ENCODE measurements around the gene ARTN. TPM values are rescaled to one million over a fixed set of nuclear protein-coding genes. Genes with fewer than 3 reads are reported as not detected.

The ARTN gene
- total RNA-seq, 1 donor, result not detected

DNA sequence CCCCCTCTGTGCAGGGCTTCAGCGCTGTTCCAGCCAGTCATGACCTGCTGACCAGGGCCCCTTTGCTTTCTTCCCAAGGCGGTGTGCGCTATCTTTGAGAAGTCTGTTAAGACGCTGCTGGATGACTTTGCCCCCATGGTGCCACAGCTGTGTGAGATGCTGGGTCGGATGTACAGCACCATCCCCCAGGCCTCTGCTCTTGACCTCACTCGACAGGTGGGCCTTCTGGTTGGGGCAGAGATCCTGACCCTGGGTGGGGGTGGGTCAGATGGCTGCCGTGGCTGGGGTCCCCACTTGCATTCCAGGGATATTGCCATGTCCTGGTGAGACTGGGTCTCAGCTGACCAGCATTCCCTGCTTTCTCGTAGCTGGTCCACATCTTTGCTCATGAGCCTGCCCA is 27.2 kb downstream of the ARTN start:
- H2AFZ ChIP-seq (ENCODE audit: low read length), result no peak overlapping the region
- no peaks in the 10 kb centered on the region for H3K9me3 ChIP-seq (ENCODE audit: low read depth, low read length)
- peaks cover 11% of the 10 kb centered on the region for H4K20me1 ChIP-seq (ENCODE audit: insufficient read depth, low read length)
- H3K4me1 ChIP-seq (ENCODE audit: insufficient read depth, low read length), result no peaks in the 10 kb centered on the region
- TF ChIP-seq, protein P1, sequence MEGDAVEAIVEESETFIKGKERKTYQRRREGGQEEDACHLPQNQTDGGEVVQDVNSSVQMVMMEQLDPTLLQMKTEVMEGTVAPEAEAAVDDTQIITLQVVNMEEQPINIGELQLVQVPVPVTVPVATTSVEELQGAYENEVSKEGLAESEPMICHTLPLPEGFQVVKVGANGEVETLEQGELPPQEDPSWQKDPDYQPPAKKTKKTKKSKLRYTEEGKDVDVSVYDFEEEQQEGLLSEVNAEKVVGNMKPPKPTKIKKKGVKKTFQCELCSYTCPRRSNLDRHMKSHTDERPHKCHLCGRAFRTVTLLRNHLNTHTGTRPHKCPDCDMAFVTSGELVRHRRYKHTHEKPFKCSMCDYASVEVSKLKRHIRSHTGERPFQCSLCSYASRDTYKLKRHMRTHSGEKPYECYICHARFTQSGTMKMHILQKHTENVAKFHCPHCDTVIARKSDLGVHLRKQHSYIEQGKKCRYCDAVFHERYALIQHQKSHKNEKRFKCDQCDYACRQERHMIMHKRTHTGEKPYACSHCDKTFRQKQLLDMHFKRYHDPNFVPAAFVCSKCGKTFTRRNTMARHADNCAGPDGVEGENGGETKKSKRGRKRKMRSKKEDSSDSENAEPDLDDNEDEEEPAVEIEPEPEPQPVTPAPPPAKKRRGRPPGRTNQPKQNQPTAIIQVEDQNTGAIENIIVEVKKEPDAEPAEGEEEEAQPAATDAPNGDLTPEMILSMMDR (IDR thresholded peaks at IDR 0.05; ENCODE audit: extremely low read depth, low read depth, low read length), result no peak
- no peak for DNase-seq (ENCODE audit: insufficient read length, low spot score, missing footprints)
- H3K27me3 ChIP-seq (ENCODE audit: insufficient read depth, low read length), result no peaks in the 10 kb centered on the region
- H3K27ac ChIP-seq (ENCODE audit: low read depth, low read length), result no peak overlapping the region
- no peaks in the 10 kb centered on the region for H3K79me2 ChIP-seq (ENCODE audit: insufficient read depth, low read length)
- no peak overlapping the region for H3K4me2 ChIP-seq (ENCODE audit: insufficient read depth, low read length)
- no peak overlapping the region for H3K4me3 ChIP-seq (ENCODE audit: insufficient read depth, low read length)
- peaks cover 63% of the 10 kb centered on the region for H3K36me3 ChIP-seq (ENCODE audit: insufficient read depth, low read length)

DNA sequence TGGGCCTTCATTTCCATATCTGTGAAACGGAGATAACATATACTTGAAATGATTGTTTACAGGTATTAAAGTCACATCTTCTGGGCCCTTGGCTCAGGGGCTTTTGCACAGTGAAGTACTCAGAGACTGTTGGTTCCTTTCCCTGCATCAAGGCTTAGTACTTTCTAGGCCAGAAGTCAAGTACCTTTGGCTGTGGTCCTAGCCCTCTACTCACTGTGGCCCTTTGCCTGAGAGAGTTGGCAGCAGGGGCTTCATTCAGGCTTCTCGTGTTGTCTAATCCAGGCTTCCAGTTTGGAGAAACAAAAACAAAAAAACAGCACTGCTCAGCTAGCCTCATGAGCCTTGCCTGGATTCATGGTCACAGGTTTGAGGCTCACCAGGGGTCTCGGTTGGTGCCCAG is 28.1 kb downstream of the ARTN start:
- Histone ChIP-seq H2AFZ (ENCODE audit: low read length) (no peak overlapping the region), H3K27me3 (ENCODE audit: insufficient read depth, low read length) (no peaks in the 10 kb centered on the region), H3K4me2 (ENCODE audit: insufficient read depth, low read length) (no peak overlapping the region), H4K20me1 (ENCODE audit: insufficient read depth, low read length) (peaks cover 11% of the 10 kb centered on the region), H3K27ac (ENCODE audit: low read depth, low read length) (no peak overlapping the region), H3K36me3 (ENCODE audit: insufficient read depth, low read length) (peaks cover 58% of the 10 kb centered on the region), H3K9me3 (ENCODE audit: low read depth, low read length) (no peaks in the 10 kb centered on the region), H3K4me3 (ENCODE audit: insufficient read depth, low read length) (no peak overlapping the region), H3K79me2 (ENCODE audit: insufficient read depth, low read length) (no peaks in the 10 kb centered on the region), H3K4me1 (ENCODE audit: insufficient read depth, low read length) (no peaks in the 10 kb centered on the region)
- TF ChIP-seq, protein P1 (IDR thresholded peaks at IDR 0.05; ENCODE audit: extremely low read depth, low read depth, low read length), result no peak
- no peak for DNase-seq (ENCODE audit: insufficient read length, low spot score, missing footprints)

- Histone ChIP-seq H3K36me3 (ENCODE audit: insufficient read depth, low read length) (peaks cover 53% of the 10 kb centered on the region), H3K4me3 (ENCODE audit: insufficient read depth, low read length) (no peak overlapping the region), H2AFZ (ENCODE audit: low read length) (no peak overlapping the region), H3K27me3 (ENCODE audit: insufficient read depth, low read length) (no peaks in the 10 kb centered on the region), H4K20me1 (ENCODE audit: insufficient read depth, low read length) (peaks cover 10% of the 10 kb centered on the region), H3K79me2 (ENCODE audit: insufficient read depth, low read length) (no peaks in the 10 kb centered on the region), H3K4me1 (ENCODE audit: insufficient read depth, low read length) (no peaks in the 10 kb centered on the region), H3K9me3 (ENCODE audit: low read depth, low read length) (no peaks in the 10 kb centered on the region), H3K27ac (ENCODE audit: low read depth, low read length) (no peak overlapping the region), H3K4me2 (ENCODE audit: insufficient read depth, low read length) (no peak overlapping the region)
- TF ChIP-seq, protein P1 (IDR thresholded peaks at IDR 0.05; ENCODE audit: extremely low read depth, low read depth, low read length), result no peak
- no peak for DNase-seq (ENCODE audit: insufficient read length, low spot score, missing footprints)
These were observed 28.7 kb downstream of the ARTN start for GRCh38 chr1:43962324-43962723.

DNA sequence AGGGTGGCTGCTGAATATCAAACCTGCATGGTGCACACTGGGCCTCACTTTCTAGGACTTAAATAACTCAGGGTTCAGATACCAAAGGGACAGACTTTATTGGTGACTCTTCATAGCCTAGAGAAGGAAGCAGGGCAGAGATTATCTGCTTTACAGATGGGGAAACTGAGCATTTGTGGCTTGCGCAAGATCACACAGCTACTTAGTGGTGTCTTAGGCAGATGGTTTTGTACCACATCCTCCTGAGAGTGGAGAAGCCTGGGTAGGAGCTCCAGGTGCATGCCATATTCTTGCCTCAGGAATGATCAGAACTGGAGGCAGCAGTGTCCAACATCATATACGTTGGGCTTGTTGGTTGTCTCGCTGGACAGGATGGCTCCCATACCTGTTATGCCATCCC is 29.4 kb downstream of the ARTN start:
- H3K4me3 ChIP-seq (ENCODE audit: insufficient read depth, low read length), result no peak overlapping the region
- TF ChIP-seq, protein P1 (IDR thresholded peaks at IDR 0.05; ENCODE audit: extremely low read depth, low read depth, low read length), result no peak

More for the DNA sequence above, 29.4 kb downstream of the ARTN start:
- no peak for DNase-seq (ENCODE audit: insufficient read length, low spot score, missing footprints)
- Histone ChIP-seq H4K20me1 (ENCODE audit: insufficient read depth, low read length) (peaks cover 6% of the 10 kb centered on the region), H3K4me1 (ENCODE audit: insufficient read depth, low read length) (no peaks in the 10 kb centered on the region), H3K36me3 (ENCODE audit: insufficient read depth, low read length) (peaks cover 51% of the 10 kb centered on the region), H2AFZ (ENCODE audit: low read length) (no peak overlapping the region), H3K4me2 (ENCODE audit: insufficient read depth, low read length) (no peak overlapping the region), H3K27ac (ENCODE audit: low read depth, low read length) (no peak overlapping the region), H3K27me3 (ENCODE audit: insufficient read depth, low read length) (no peaks in the 10 kb centered on the region), H3K9me3 (ENCODE audit: low read depth, low read length) (no peaks in the 10 kb centered on the region), H3K79me2 (ENCODE audit: insufficient read depth, low read length) (no peaks in the 10 kb centered on the region)
